GM03348 (cell line): ENCODE results near the gene FOSL1.
A peak's percentile ranks its signal among the peaks of the same experiment; 100 is the strongest.
"Not testable (repeated sequence)": the region's sequence is repeated elsewhere in the genome, so short reads cannot be mapped to it uniquely, and the experiment has no call there.

Source experiments
- DNase-seq: peaks from one replicate; pipeline ENCODE4 v3.0.0; 2012; ENCODE audit warnings: low spot score

Gene FOSL1

DNA sequence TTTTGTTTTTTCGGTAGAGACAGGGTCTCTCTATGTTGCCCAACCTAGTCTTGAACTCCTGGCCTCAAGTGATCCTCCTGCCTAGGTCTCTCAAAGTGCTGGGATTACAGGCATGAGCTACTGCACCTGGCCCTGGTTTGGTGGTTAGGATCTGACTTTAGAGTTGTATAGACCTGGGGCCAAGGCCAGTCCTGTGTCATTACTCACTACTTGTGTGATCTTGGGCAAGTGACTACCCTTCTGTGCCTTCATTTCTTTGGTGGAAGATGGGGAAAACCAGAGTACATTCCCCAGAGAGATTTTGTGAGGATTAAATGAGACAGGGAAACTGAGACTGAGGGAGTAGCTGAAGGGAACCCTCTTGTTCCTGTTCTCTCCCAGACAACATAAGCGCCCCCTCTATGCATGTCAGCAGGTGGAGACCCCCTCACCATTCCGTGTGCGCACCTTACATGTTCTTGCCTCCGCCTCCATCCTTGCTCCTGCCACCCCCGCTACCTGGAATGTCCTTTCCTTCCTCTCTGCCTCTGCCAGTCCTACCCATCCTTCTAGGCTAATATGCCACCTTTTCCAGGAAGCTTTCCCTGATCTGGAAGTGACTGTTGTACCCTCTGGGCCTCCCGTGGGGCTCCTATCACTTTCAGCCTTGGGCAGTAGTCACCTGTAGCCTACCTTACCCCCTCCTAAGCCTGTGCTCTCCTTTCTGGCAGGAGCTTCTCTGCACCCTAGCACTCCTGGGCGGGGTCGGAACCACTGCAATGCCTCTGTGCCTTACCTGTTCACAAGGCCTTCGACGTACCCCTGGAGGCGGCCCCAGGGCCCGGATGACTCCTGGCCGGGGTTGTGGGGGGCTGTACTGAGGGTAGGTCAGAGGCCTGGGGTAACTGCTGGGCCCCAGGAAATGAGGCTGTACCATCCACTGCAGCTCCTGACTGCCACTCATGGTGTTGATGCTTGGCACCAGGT, 3.9 kb downstream of the FOSL1 start:
- no peak for DNase-seq

DNA sequence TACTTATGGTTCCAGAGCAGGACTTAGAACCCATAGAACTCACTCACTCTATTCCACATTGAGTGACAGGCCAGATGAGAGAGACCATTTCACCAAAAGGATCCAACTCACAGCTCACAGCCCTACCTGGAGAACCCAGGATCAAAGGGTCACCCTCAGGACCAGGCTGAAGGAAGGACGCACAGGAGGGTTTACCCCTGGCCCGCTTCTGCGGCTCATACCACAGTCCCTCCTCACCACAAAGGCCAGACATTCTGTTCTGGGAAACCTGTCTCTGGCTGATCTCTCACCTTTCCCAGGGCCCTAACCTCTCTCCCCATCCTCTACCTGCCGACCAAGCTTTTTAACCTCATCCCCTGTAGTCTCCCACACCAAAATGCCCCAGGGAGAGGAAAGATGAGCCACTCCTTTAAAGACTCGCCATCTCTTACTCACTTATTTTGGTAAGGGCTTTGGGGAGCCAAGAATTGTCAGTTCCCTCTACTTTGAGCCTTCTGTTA, 4.7 kb downstream of the FOSL1 start:
- no peak for DNase-seq

DNA sequence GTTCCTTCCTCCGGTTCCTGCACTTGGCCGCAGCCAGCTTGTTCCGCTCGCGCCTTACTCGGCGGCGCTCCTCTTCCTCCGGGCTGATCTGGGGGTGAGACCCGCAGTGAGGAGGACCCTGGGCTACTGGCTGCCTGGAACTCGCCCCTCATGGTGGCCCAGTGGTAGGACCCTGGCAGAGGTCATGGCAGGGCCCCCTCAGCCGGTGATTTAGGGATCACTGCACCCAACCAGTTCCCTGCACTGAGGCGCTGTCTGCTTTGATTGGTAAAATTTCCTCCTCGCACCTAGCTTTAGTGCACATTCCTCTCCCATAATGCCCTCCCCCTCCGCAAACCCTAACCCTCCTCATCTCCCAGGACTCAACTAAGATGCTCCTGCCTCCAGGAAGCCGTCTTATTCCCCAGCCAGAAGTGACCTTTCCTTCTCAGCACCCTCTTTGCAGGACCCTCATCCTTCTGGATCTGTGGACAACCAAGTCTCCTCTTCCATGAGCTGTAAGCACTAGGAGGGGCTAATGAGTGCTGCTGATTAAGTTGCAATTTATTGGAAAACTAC, 6.1 kb downstream of the FOSL1 start:
- no peak for DNase-seq

DNA sequence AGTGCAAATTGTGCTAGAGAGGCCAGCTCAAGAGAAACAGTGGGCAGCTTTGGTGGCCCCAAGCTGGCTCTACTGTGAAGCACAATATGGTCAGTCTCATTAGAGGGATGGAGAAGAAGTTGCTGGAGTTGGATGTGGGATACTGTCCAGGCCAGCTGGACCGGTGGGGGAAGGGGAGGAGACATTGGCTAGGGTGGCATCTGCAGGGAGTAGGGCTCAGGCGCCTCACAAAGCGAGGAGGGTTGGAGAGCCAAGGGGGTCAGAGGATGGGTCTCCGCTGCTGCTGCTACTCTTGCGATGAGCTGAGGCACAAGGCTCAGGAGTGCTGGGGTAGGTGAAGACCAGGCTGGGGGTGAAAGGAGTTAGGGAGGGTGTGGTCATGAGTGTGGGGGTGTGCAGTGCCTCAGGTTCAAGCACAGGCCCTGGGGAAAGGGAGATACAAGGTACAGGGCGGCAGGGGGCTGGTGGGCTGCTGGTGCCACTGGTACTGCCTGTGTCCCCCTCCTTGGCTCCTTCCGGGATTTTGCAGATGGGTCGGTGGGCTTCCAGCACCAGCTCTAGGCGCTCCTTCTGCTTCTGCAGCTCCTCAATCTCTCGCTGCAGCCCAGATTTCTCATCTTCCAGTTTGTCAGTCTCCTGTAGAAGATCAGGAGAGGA, 7.4 kb downstream of the FOSL1 start:
- DNase-seq: no peak

DNA sequence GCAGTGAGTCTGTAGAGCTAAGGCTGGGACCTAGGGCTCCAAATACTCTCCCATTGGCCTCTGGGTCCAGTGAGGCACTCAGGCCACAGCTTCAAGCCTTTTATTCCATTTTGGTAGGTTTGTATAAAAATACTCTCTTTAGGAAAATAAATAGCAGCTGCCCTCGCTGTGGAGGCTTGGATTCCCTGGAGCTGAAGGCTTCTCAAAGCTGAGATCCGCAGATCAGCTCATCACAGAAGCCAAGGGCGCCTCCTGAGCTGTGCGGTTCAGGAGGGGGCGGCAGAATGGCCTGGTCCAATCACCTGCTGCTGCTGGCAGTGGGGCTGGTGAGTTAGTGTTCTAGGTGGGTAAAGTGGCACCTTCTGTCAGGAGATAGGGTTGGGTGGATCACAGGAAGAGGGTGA, 8.0 kb downstream of the FOSL1 start:
- not testable (repeated sequence) for DNase-seq

DNA sequence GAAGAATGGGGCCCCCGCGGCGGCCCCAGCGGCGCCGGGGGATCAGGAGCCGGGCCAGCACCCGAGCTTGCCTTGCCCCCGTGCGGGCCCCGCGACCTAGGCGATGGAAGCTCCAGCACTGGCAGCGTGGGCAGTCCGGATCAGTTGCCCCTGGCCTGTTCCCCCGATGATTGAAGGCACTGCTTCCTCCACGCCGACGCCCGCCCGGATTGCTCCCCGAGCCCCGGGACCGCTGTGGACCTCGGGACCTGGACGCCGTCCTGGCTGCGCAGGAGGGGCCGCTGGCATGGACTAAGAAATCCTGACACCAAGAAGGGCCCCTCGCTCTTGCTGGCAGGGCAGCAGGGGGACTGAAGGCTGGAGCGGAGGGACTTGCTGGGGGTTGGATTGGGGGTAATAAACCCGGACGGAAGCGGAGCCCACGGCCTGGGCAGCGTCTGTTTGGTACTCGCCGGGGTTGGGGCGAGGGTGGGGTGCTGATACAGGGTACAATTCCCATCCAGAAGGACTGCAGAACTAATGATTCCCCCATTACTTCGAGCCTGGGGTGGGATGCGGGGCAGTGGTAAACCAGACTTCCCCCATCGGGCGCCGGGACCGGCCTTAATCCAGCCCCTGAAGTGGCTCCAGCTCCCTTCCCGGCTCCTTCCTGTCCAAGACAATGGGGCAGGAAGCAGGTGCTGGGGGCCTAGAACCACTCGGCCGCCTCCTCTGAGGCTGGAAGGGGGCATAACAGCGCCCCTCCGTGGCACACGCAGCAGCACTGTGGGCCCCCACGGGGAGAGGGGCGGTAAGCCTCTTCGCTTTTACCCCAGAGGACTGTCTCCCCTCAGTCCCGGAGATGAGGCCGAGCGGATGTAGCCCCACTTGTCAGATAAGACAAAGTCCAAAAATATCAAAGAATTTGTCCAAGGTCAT, 8.7 kb downstream of the FOSL1 start:
- no peak for DNase-seq

DNA sequence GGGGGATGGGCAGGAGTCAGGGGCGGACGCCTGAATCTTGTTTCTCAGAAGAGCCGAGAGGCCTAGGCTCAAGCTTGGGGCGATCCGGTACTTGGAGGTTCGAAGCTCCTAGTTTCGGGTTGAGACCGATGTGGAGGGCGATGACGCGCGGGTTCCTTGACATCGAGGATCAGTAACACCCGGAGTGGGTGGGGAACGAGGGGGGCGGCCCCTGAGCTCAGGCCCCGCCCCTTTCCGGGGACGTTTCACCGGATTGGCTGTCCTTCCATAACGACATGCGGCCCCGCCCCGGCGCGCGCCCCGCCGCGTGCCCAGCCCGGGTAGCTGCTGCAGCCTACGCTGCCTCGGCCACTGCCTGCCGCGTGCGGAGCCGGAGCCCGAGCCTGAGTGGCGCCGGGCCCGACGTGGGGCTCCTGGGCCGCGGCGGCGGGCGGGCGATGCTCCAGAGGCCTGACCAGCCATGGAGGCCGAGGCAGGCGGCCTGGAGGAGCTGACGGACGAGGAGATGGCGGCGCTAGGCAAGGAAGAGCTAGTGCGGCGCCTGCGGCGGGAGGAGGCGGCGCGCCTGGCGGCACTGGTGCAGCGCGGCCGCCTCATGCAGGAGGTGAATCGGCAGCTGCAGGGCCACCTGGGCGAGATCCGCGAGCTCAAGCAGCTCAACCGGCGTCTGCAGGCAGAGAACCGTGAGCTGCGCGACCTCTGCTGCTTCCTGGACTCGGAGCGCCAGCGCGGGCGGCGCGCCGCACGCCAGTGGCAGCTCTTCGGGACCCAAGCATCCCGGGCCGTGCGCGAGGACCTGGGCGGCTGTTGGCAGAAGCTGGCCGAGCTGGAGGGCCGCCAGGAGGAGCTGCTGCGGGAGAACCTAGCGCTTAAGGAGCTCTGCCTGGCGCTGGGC, 9.6 kb downstream of the FOSL1 start, which contains the start of gene CCDC85B:
TSS of gene CCDC85B (plus strand) at position 350 of the 895 bp plus-strand sequence. CDS start at position 461, 111 bp downstream.
- peak; percentile 97 for DNase-seq

DNA sequence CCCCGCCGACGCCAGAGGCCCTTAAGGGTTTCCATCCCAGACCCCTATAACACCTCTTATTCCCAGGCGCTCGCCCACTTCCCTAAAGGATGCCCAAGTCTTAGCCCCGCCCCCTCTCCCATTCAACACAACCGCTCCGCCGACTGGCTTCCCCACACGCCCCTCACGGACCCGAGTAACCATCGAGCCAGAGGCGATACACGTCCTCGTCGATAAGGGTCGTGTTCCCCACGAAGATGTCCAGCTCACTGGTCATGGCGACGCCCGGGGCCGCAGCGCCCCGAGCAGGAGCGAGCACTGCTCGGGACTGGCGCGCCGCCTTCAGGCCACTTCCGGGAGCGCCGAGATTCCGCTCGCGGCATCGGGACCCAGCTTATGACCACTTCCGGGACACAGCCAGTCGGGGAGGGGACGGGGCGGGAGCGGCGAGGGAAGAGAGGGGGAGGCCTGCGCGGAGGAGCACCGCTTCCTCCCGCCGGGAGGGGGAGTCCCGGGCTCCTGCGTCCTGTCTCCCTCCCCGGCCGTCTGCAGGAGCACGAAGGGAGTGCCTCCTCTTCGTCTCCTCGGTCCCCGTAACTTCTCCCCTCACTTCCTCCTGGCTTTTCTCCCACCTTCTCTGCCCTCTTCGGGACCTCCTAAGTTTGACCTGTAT, 11.9 kb downstream of the FOSL1 start, which contains the start of gene FIBP:
TSS of gene FIBP (minus strand) at position 309 of the 652 bp plus-strand sequence. CDS start at position 256, 53 bp downstream.
- DNase-seq: peak; percentile 98

DNA sequence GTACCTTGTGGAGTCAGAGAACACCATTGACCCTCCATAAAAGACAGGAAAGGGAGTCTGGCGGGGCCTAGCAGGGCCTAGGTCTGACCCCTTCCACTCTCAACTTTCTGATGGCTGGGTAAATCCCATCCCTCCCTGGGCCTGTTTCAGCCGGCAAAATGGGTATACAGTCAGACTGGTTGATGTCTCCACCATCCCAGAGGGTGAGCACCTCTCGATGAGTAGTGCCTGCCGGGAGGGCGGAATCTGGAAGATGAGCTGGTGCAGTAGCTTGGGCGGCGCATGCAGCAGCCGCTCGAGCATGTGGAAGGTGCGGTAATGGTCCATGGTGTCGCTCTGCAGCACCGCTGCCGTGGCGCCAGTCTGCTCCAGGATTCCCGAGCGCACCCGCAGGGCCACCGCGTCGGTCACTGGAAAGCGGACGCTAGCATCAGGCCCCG, 12.4 kb downstream of the FOSL1 start:
- DNase-seq: peak; percentile 44

DNA sequence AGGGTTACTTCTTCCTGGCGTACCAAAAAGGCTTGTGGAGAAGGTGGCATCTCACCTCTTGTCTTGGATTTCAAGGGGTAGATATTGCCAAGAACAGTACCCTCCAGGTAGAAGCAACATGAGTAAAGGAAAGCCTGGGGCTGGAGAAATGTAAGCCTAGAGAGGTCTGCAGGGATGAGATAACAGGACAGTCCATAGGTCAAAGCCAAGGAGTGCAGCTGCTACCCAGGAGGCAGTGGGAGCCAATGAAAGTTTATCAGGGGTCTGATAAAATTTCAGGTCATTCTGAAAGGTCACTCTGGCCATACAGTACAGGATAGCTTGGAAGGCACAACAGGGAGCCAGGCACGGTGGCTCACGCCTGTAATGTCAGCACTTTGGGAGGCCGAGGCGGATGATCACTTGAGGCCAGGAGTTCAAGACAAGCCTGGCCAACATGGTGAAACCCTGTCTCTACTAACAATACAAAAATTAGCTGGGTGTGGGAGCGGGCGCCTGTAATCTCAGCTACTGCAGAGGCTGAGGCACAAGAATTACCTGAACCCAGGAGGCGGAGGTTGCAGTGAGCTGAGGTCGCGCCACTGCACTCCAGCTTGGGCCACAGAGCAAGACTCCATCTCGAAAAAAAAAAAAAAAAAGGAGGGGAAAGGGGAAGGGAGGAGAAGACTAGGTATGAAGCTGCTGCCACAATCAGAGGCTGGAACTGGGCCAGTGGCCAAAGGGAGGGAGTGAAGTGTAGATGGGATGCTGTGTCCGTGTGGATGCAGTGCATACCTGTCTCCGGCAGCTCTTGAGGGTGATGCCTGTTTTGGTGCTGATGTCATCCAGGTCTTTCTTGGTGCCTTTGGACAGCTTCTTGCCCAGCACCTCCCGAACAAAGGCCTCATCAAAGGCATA, 13.1 kb downstream of the FOSL1 start:
- no peak for DNase-seq

DNA sequence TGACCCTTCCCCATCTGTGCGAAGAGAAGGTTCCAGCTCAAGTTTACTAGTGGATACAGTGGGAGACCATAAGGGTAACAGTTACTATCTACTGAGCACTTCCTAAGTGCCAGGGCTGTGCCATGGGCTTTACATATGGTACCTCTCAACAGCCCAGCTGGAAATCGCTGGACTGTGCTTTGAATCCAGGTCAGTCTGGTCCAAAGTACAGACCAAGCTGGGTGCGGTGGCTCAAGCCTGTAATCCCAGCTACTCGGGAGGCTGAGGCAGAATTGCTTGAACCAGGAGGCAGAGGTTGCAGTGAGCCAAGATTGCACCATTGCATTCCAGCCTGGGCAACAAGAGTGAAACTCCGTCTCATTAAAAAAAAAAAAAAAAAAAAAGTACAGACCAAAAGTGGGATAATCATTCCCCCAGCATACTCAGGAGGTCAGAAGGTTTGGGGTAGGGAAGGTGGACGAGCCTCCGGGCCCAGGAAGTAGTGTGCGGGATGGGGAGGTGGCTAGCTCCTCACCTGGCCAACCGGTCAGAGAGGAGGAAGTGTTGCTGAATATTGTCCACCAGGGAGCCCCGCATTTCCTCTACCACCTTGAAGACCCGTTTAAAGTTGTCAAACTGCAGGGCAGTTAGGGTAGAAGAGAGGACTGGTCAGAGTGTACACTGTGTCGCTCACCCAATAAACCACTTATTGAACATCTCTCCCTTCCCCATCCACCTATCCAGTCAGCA, 14.2 kb downstream of the FOSL1 start:
- DNase-seq: no peak

DNA sequence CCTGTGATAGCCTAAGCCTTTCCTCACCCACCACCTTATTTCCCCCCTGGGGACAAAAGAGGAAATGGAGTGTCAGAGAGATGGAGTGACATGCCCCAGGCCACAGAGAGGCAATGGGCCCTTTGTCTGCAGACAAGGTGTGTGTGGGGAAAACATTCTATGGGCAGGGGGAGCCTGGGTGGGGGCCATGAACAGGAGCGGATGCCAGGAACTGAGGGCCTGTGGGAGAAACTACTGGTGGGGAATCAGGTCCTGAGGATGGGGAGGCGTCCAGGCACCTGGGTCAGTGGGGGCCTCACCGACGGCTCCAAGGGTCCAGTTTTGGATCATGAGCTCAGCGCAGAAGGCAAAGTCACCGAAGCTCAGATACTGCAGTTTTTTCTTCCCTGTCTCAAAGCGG, 15.0 kb downstream of the FOSL1 start:
- DNase-seq: no peak

DNA sequence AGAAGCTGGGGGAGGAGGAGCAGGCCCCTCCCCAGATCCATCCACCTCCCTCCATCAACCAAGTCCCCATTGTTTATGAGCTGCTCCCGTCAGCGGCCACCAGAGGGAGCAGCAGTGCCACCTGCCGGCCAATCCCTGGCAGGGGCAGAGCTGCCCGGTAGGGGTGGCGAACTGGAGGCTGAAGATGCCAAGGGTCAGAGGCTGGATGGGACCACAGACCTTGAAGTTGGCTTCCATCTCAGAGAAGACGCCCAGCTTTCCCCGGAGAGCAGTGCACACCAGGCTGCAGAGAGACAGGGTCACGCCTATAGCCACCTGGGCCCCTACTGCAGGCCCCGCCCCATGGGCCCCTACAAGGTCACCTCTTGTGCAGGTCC, 15.5 kb downstream of the FOSL1 start:
- peak; percentile 88 for DNase-seq

DNA sequence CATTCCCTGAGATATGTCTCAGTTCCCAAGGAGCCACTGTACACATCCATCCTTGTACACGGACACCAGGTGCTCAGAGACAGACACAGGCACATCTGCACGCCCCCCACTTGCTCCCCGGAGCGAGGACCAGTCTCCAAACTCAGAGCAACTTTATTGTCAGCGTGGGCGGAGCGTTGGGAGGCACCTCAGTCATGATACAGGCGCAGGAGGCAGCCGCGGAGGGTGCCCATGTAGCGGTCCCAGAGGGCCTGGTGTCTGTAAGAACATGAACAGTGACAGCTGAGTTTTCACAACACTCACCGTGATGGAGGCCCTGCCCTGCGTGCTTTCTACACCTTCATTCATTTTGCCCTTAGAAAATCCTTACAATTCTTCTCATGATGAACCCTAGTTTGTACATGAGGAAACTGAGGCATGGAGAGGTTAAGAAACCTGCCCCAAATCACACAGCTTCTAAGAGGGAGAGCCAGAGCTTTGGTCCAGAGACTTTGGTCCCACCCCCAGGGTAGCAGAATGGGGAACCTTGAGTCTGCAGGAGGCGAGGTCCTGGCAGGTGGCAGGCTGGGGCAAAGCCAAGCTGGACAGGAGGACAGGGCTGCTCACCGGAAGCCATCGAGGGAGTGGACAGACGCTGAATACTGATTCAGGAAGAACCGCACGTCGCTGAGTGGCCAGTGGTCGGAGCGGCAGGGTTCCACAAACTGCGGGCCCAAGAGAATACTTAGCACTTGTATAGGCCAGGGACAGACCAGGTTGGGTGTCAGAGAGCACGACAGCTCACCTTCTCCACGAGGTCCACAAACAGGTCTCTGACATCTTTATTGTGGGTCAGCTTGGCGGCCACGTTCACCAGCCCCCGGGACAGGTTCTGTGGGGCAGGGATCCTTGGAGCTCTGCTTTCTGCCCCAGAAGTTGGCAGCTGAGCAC, 16.1 kb downstream of the FOSL1 start:
- no peak for DNase-seq

DNA sequence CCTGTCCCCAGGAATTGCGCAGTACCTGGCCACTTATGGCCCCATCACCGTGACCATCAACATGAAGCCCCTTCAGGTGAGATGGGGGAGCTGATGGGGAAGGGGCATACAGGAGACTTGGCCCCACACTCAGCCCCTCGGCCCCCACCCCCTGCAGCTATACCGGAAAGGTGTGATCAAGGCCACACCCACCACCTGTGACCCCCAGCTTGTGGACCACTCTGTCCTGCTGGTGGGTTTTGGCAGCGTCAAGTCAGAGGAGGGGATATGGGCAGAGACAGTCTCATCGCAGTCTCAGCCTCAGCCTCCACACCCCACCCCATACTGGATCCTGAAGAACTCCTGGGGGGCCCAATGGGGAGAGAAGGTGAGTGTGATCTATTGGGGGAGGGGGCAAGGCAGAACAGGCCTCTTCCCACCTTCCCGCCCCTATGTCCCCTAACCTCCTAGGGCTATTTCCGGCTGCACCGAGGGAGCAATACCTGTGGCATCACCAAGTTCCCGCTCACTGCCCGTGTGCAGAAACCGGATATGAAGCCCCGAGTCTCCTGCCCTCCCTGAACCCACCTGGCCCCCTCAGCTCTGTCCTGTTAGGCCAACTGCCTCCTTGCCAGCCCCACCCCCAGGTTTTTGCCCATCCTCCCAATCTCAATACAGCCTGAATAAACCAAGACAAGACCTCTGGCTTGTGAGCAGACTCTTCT, 17.0 kb downstream of the FOSL1 start:
- DNase-seq: no peak
